ENCODE data around the gene MRPL4. TPM values are rescaled to one million over a fixed set of nuclear protein-coding genes. Genes with fewer than 3 reads are reported as not detected.

The MRPL4 gene
- total and polyA plus RNA-seq, 2 of the 13 experiments (the other 11 are each of a cell fraction or from before 2014, with no cell fraction given) = 40.6 to 42.5 TPM

DNA sequence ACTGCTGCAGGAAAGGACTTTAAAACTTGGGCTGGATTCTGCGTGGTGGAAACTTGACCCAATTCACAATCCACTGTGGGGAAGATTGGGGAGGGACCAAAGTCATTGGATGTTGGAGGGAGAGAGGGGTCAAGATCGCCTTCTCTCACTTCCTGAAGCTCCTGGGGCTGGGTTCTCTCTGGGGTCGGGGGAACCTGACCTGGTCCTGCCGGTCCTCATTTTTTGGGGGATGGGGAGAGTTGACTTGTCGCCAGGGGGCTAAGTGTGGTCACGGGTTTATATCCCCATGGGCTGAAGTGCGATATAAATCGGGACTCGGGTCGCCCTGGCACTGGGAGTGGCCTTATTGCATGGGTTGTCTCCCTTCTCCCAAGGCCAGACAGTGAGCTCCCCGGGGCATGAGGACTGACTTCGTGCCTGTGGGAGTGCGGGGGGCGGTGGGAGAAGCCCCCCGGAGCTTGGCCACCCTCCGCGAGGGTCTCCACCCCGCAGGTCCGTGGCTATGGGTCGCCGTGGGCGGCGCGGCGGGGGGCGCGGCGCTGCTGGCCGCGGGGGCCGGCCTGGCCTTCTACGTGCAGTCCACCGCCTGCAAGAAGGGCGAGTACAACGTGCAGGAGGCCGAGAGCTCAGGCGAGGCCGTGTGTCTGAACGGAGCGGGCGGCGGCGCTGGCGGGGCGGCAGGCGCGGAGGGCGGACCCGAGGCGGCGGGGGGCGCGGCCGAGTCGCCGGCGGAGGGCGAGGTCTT, 44.0 kb downstream of the MRPL4 start (continued):
- TF ChIP-seq GLI4 (CRISPR knock-in tag; IDR thresholded peaks at IDR 0.05; ENCODE audit: borderline replicate concordance) (0 out of 2 replicates have a peak, but pooled peaks have one; percentile 32), ZNF549 (CRISPR knock-in tag; IDR thresholded peaks at IDR 0.05) (no peak), HCFC1 (IDR thresholded peaks at IDR 0.05; ENCODE audit: low read depth, low read length) (no peak), ZNF431 (CRISPR knock-in tag; IDR thresholded peaks at IDR 0.05; ENCODE audit: borderline replicate concordance, low read depth) (0 out of 2 replicates have a peak, but pooled peaks have one; percentile 42), SRSF9 (IDR thresholded peaks at IDR 0.05; ENCODE audit: borderline replicate concordance, insufficient read depth, low read depth, low read length, poor library complexity, severe bottlenecking) (no peak), ZFYVE20 (CRISPR knock-in tag; IDR thresholded peaks at IDR 0.05; ENCODE audit: borderline replicate concordance, low read depth) (peak; percentile 91; the same call in 1 of the 2 replicates), SNAPC5 (CRISPR knock-in tag; IDR thresholded peaks at IDR 0.05; ENCODE audit: borderline replicate concordance) (peak; percentile 24; the same call in 1 of the 2 replicates), TCF12 (IDR thresholded peaks at IDR 0.05) (no peak), TCF12 (CRISPR knock-in tag; IDR thresholded peaks at IDR 0.05) (peak; percentile 47; the same call in 1 of the 2 replicates), ZFY (CRISPR knock-in tag; IDR thresholded peaks at IDR 0.05) (peak; percentile 64; the same call in 1 of the 2 replicates), ONECUT2 (CRISPR knock-in tag; IDR thresholded peaks at IDR 0.05) (no peak), PITX1 (CRISPR knock-in tag; IDR thresholded peaks at IDR 0.05) (no peak), ZNF558 (CRISPR knock-in tag; IDR thresholded peaks at IDR 0.05; ENCODE audit: borderline replicate concordance) (peak; percentile 53; the same call in 1 of the 2 replicates), RAD51 (IDR thresholded peaks at IDR 0.05; ENCODE audit: borderline replicate concordance) (no peak), ZFP36 (IDR thresholded peaks at IDR 0.05; ENCODE audit: borderline replicate concordance, low read depth, low read length, partially characterized antibody) (no peak), ZNF766 (CRISPR knock-in tag; IDR thresholded peaks at IDR 0.05; ENCODE audit: borderline replicate concordance) (0 out of 2 replicates have a peak, but pooled peaks have one; percentile 30), ZNF790 (CRISPR knock-in tag; IDR thresholded peaks at IDR 0.05; ENCODE audit: borderline replicate concordance) (peak; percentile 35; the same call in 1 of the 2 replicates), ZNF331 (CRISPR knock-in tag; IDR thresholded peaks at IDR 0.05) (peak; percentile 31; the same call in 1 of the 2 replicates), ZNF784 (CRISPR knock-in tag; IDR thresholded peaks at IDR 0.05; ENCODE audit: borderline replicate concordance) (0 out of 2 replicates have a peak, but pooled peaks have one; percentile 50)
- TF ChIP-seq, protein P1, sequence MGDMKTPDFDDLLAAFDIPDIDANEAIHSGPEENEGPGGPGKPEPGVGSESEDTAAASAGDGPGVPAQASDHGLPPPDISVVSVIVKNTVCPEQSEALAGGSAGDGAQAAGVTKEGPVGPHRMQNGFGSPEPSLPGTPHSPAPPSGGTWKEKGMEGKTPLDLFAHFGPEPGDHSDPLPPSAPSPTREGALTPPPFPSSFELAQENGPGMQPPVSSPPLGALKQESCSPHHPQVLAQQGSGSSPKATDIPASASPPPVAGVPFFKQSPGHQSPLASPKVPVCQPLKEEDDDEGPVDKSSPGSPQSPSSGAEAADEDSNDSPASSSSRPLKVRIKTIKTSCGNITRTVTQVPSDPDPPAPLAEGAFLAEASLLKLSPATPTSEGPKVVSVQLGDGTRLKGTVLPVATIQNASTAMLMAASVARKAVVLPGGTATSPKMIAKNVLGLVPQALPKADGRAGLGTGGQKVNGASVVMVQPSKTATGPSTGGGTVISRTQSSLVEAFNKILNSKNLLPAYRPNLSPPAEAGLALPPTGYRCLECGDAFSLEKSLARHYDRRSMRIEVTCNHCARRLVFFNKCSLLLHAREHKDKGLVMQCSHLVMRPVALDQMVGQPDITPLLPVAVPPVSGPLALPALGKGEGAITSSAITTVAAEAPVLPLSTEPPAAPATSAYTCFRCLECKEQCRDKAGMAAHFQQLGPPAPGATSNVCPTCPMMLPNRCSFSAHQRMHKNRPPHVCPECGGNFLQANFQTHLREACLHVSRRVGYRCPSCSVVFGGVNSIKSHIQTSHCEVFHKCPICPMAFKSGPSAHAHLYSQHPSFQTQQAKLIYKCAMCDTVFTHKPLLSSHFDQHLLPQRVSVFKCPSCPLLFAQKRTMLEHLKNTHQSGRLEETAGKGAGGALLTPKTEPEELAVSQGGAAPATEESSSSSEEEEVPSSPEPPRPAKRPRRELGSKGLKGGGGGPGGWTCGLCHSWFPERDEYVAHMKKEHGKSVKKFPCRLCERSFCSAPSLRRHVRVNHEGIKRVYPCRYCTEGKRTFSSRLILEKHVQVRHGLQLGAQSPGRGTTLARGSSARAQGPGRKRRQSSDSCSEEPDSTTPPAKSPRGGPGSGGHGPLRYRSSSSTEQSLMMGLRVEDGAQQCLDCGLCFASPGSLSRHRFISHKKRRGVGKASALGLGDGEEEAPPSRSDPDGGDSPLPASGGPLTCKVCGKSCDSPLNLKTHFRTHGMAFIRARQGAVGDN (CRISPR knock-in tag; IDR thresholded peaks at IDR 0.05) = peak; percentile 84
- TF ChIP-seq, protein P2, sequence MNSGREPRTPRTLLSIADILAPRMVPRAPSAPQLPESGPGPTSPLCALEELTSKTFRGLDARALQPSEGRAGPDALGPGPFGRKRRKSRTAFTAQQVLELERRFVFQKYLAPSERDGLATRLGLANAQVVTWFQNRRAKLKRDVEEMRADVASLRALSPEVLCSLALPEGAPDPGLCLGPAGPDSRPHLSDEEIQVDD (CRISPR knock-in tag; IDR thresholded peaks at IDR 0.05; ENCODE audit: borderline replicate concordance) = peak; percentile 94; the same call in 1 of the 2 replicates
- TF ChIP-seq, protein P3, sequence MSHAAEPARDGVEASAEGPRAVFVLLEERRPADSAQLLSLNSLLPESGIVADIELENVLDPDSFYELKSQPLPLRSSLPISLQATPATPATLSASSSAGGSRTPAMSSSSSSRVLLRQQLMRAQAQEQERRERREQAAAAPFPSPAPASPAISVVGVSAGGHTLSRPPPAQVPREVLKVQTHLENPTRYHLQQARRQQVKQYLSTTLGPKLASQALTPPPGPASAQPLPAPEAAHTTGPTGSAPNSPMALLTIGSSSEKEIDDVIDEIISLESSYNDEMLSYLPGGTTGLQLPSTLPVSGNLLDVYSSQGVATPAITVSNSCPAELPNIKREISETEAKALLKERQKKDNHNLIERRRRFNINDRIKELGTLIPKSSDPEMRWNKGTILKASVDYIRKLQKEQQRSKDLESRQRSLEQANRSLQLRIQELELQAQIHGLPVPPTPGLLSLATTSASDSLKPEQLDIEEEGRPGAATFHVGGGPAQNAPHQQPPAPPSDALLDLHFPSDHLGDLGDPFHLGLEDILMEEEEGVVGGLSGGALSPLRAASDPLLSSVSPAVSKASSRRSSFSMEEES (CRISPR knock-in tag; IDR thresholded peaks at IDR 0.05) = 0 out of 2 replicates have a peak, but pooled peaks have one; percentile 21

All from HepG2 (cell line).